Esophagus muscularis mucosa (tissue), 4 donors: ENCODE results near the gene SH3GLB2. TPM values are rescaled to one million over a fixed set of nuclear protein-coding genes. Genes with fewer than 3 reads are reported as not detected.

ENCODE experiments used
- DNase-seq: peaks from one replicate; pipeline ENCODE4 v3.0.0-alpha.2; 2017; ENCODE audit errors: extremely low spot score
- H3K27ac ChIP-seq, 4 donors: fragments of 200-600 bp; sonication (generic); replicated peaks in 1 of 4; 1 replicate in 3 of 4; 2 replicates in 1 of 4; pipeline ENCODE4 v1.5.1; 2016 to 2019; ENCODE audit warnings: mild to moderate bottlenecking in 1 of 4
- H3K27me3 ChIP-seq, 4 donors: fragments of 200-600 bp; sonication (generic); one replicate each; pipeline versions ENCODE4 v1.5.1 to v1.6.0; 2016 to 2019
- H3K36me3 ChIP-seq, 4 donors: fragments of 200-600 bp; sonication (generic); one replicate each; pipeline ENCODE4 v1.5.1; 2016 to 2019
- H3K4me1 ChIP-seq, 4 donors: fragments of 200-600 bp; sonication (generic); one replicate each; pipeline ENCODE4 v1.5.1; 2016 to 2019
- H3K4me3 ChIP-seq, 4 donors: fragments of 200-600 bp; sonication (generic); 1 replicate in 2 of 4; 2 replicates in 2 of 4; pipeline ENCODE4 v1.5.1; 2016 to 2019; ENCODE audit warnings: mild to moderate bottlenecking in 4 of 4, moderate library complexity in 1 of 4
- H3K9me3 ChIP-seq, 4 donors: fragments of 200-600 bp; sonication (generic); 1 replicate in 3 of 4; 2 replicates in 1 of 4; pipeline ENCODE4 v1.5.1; 2016 to 2019
- EP300 ChIP-seq: sonication (generic); formaldehyde crosslinking; IDR thresholded peaks from one replicate; pipeline ENCODE4 v1.6.1; 2017; ENCODE audit warnings: antibody characterized with exemption
- POLR2A ChIP-seq: fragments of 450-650 bp; IDR thresholded peaks from one replicate; pipeline ENCODE4 v1.6.1; 2017; ENCODE audit warnings: antibody characterized with exemption, moderate library complexity, mild to moderate bottlenecking, low read depth
- POLR2AphosphoS5 ChIP-seq, 2 donors: sonication (generic); formaldehyde crosslinking; IDR thresholded peaks; one replicate each; pipeline ENCODE4 v1.6.1; 2017; ENCODE audit warnings: antibody characterized with exemption in 2 of 2
- WGBS: methylation state at CpG from one replicate; pipeline ENCODE4 v1.1.5; 2018; 5-methylcytosine and 5-hydroxymethylcytosine counted together
- intact Hi-C: fragments of 100-400 bp; cut with DNase I; formaldehyde crosslinking; loops from one replicate; pipeline ENCODE4 v1.15.1; 2023
- total RNA-seq, 4 donors: library from RNA; depleted of rRNA; stranded (reverse); fragments of >200 nt; gene quantifications; one replicate each; pipeline versions ENCODE4 v1.1.0 to v1.2.1, GENCODE V29; 2016
- TF ChIP-seq, protein P1 (sequence below), 3 experiments: fragments of 200-600 bp in 2 of 3; fragments of 450-650 bp in 1 of 3; sonication (generic) in 2 of 3; IDR thresholded peaks; one replicate each; pipeline ENCODE4 v1.5.1; 2017 to 2019; ENCODE audit warnings: antibody characterized with exemption in 3 of 3, mild to moderate bottlenecking in 2 of 3, moderate library complexity in 1 of 3

Gene SH3GLB2
- total RNA-seq, 4 donors from 2014 or later = 71.6 to 92.3 (median 88.5) TPM

DNA sequence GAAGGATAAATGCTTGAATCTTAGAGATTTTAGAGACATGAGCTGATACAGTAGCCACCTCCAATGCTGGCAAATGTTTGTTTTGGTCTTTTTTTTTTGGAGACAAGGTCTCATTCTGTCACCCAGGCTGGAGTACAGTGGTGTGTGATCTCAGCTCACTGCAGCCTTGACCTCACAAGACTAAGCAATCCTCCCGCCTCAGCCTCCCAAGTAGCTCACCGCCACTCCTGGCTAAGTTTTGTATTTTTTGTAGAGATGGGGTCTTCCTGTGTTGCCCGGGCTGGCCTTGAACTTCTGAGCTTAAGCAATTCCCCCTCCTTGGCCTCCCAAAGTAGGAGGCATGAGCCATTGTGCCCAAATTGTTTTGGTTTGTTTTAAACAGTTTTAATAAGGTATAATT, 46.0 kb upstream of the SH3GLB2 start:
- DNase-seq = no peak
- no peak for TF ChIP-seq POLR2A
- no peak for TF ChIP-seq POLR2AphosphoS5 (IDR thresholded peaks at IDR 0.05)
- no peak for TF ChIP-seq EP300
- intact Hi-C loops = no loop called here
- H3K27me3 ChIP-seq = no peaks in the 10 kb centered on the region
- no peak overlapping the region for H3K4me3 ChIP-seq
- H3K4me1 ChIP-seq = peaks cover 0 to 6% (median 0%) of the 10 kb centered on the region in 4 donors
- H3K27ac ChIP-seq = no peak overlapping the region
- H3K9me3 ChIP-seq = no peaks in the 10 kb centered on the region
- WGBS = 85% methylated on average over 3 of the region's 3 CpGs
- H3K36me3 ChIP-seq = peaks cover 0 to 26% (median 21%) of the 10 kb centered on the region in 4 donors

DNA sequence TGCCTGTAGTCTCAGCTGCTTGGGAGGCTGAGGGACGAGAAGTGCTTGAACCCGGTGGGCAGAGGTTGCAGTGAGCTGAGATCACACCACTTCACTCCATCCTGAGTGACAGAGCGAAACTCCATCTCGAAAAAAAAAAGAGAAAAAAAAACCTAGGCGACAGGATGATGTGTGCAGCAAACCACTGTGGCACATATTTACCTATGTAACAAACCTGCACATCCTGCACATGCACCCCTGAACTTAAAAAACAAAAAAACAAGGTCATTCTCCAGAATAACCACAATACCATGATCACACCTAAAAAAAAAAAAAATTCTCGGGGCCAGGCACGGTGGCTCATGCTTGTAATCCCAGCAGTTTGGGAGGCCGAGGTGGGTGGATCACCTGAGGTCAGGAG, 45.3 kb upstream of the SH3GLB2 start:
- 90% methylated on average over 8 of the region's 8 CpGs for WGBS

DNA sequence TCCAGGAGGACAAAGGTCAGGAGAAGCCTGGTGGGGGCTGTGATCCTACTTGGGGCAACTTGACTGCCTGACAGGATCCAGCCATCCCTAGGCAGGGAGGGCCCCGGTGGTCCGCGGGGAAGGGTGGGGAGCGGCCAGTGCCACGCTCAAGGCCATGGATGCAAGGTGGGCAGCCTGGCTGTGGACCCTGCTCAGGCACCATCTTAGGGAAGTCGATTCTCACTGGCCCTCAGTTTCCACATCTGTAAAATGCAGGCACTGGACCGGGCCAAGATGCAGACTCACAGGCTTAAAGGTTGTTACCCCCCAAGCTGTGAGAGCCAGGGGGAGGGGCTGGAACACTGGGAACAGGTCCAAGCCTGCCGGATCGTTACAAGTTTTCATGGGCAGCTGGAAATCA, 44.0 kb upstream of the SH3GLB2 start:
- H3K27me3 ChIP-seq = no peaks in the 10 kb centered on the region
- H3K9me3 ChIP-seq = no peaks in the 10 kb centered on the region
- peaks cover 4 to 45% (median 41%) of the 10 kb centered on the region in 4 donors for H3K36me3 ChIP-seq
- H3K4me3 ChIP-seq = no peak overlapping the region
- TF ChIP-seq, protein P1, sequence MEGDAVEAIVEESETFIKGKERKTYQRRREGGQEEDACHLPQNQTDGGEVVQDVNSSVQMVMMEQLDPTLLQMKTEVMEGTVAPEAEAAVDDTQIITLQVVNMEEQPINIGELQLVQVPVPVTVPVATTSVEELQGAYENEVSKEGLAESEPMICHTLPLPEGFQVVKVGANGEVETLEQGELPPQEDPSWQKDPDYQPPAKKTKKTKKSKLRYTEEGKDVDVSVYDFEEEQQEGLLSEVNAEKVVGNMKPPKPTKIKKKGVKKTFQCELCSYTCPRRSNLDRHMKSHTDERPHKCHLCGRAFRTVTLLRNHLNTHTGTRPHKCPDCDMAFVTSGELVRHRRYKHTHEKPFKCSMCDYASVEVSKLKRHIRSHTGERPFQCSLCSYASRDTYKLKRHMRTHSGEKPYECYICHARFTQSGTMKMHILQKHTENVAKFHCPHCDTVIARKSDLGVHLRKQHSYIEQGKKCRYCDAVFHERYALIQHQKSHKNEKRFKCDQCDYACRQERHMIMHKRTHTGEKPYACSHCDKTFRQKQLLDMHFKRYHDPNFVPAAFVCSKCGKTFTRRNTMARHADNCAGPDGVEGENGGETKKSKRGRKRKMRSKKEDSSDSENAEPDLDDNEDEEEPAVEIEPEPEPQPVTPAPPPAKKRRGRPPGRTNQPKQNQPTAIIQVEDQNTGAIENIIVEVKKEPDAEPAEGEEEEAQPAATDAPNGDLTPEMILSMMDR (IDR thresholded peaks at IDR 0.05) = no peak
- TF ChIP-seq EP300 = no peak
- no peak for TF ChIP-seq POLR2AphosphoS5 (IDR thresholded peaks at IDR 0.05)
- no peak for TF ChIP-seq POLR2A
- intact Hi-C loops = no loop called here
- H3K27ac ChIP-seq = no peak overlapping the region
- WGBS = 50% methylated on average over 9 of the region's 9 CpGs
- DNase-seq = no peak
- H3K4me1 ChIP-seq = peaks cover 0 to 12% (median 0%) of the 10 kb centered on the region in 4 donors

More for the DNA sequence above, 45.3 kb upstream of the SH3GLB2 start:
- Histone ChIP-seq H3K27ac (no peak overlapping the region), H3K27me3 (no peaks in the 10 kb centered on the region), H3K4me1 (peaks cover 0 to 12% (median 0%) of the 10 kb centered on the region in 4 donors), H3K9me3 (no peaks in the 10 kb centered on the region), H3K36me3 (peaks cover 0 to 33% (median 28%) of the 10 kb centered on the region in 4 donors), H3K4me3 (no peak overlapping the region)
- intact Hi-C loops = no loop called here
- TF ChIP-seq POLR2A (no peak), EP300 (no peak), POLR2AphosphoS5 (IDR thresholded peaks at IDR 0.05) (no peak)
- TF ChIP-seq, protein P1 (IDR thresholded peaks at IDR 0.05) = no peak
- no peak for DNase-seq

DNA sequence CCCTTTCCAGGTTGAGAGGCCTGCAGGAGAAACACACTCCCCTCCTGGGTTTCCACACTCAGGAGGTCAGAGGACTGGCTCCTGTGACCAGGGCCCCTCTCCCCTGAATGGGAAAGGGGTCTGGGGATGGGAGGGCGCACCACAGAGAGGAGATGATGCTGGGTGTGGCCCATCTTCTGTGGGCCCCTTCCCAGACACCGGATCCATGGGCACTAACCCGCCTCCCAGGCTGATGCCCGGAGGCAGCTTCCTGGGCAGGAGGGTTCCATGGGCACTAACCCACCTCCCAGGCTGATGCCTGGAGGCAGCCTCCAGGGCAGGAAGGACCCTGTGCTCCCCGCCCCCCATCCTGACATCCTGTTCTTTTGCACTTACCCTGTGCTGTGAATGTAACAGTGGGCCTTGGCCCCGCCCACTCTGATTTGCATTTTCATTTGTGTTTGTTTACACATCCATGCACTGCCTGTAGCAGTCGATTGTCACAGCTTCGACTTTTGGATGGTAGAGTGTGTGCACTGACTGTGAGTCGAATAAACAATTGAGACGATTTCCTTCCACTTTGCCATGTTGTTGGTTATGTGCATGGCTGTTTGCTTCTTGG, 43.5 kb upstream of the SH3GLB2 start:
- WGBS = 64% methylated on average over 7 of the region's 10 CpGs
- Histone ChIP-seq H3K36me3 (peaks cover 4 to 48% (median 43%) of the 10 kb centered on the region in 4 donors), H3K9me3 (no peaks in the 10 kb centered on the region), H3K4me1 (peaks cover 0 to 12% (median 0%) of the 10 kb centered on the region in 4 donors), H3K4me3 (no peak overlapping the region), H3K27me3 (no peaks in the 10 kb centered on the region), H3K27ac (no peak overlapping the region)
- intact Hi-C loops = no loop called here
- TF ChIP-seq, protein P1 (IDR thresholded peaks at IDR 0.05) = no peak
- TF ChIP-seq POLR2AphosphoS5 (IDR thresholded peaks at IDR 0.05) = no peak
- TF ChIP-seq POLR2A = no peak
- no peak for TF ChIP-seq EP300
- no peak for DNase-seq

DNA sequence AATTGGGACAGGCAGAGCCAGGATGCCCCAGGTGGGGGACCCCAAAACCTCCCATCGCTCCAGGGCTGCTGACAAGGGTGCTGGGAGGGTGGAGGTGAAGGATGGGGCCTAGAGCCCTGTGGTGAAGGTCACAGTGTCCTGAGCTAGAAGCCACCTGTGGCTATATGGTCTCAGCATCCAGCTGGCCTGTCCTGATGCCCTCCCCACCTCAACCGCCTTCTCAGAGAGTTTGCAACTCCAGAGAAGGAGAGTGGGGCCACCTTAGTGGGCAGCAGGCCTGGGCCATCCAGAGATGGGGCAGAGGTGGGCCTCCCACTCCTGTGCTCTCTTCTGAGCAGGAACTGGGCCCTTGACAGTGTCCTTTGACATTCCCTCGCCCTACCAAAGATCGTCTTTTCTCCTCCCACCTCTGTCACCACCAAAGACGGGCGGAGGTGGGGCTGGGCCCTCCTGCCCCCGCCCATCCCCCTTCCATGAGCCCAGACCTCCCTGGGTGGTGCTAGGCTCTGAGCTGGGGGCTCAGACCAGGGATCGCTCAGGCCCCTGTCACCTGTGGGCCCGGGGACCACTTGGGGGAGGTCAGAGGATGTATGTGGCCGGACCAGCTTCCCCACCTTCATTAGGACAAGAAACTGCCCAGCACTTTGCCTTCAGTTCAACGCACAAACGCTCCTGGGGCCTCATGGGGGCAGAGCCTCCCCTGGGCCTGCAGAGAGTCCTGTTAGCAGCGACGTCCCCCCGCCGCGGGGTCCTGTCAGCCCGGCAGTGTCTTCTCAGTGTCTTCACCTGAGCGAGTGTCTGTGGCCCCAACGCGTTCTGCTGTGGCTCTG, 42.8 kb upstream of the SH3GLB2 start:
- intact Hi-C loops = no loop called here
- Histone ChIP-seq H3K36me3 (peaks cover 6 to 51% (median 48%) of the 10 kb centered on the region in 4 donors), H3K27me3 (no peaks in the 10 kb centered on the region), H3K9me3 (no peaks in the 10 kb centered on the region), H3K4me3 (no peak overlapping the region), H3K4me1 (peaks cover 0 to 12% (median 0%) of the 10 kb centered on the region in 4 donors), H3K27ac (no peak overlapping the region)
- 74% methylated on average over 17 of the region's 21 CpGs for WGBS
- DNase-seq = no peak
- TF ChIP-seq EP300 = no peak
- TF ChIP-seq POLR2AphosphoS5 (IDR thresholded peaks at IDR 0.05) = no peak
- TF ChIP-seq POLR2A = no peak
- TF ChIP-seq, protein P1 (IDR thresholded peaks at IDR 0.05) = no peak
